ENCODE results near the gene SEPHS2. TPM values are rescaled to one million over a fixed set of nuclear protein-coding genes. Genes with fewer than 3 reads are reported as not detected.

The SEPHS2 gene
- total RNA-seq, 1 experiment from 2014 or later: 91.6 TPM

DNA sequence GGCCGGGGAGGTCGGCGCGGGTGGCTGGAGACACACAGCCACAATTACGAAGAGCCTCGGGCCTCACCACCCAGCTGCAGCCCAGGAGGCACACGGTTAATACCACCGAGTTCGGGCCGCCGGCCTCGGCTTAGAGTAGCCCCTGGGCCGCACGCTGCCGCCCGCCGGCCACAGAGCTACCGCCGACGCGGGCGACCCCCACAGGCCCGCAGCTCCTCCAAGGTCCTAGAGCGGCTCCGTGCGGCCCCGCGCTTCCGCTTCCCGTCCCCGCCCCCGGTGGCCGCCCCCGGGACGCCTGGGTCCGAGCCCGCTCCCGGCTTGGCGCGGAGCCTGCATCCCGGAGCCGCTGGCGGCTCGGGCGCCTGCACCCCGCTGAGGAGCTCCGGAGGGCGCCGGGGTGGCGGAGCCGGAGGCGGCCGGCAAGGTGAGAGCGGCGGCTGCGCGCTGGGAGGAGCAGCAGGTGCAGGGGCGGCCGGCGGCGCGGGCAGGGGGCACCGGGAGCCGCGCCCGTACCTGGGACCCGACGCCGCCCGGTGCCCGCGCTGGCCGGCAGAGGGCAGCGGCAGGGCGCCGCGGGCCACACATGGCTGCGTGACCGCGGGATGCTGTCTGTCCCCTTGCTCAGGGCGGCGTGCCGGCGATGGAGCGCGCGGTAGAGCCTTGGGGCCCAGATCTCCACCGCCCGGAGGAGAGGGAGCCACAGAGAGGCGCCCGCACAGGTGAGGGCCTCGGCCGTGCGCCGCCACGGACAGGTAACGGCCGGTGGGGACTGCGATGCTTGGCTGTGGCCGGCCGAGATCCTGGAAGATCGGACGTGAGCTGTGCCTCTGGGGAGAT is 50.3 kb downstream of the SEPHS2 start, which contains the start of gene ZNF48:
TSS of gene ZNF48 (plus strand) at position 266 of the 837 bp plus-strand sequence. CDS start at position 641, 375 bp downstream.
- ChIA-PET POLR2A (interaction anchor here (1.0 to 2.6 kb wide), 7 partner anchors 12 to 264 kb away, joined by 3 to 20 read pairs (median 7); partner anchors contain the start of genes DCTPP1, TBC1D10B and ZNF771), CTCF (interaction anchor here (0.6 to 2.3 kb wide), 9 partner anchors 12 to 773 kb away, joined by 4 to 27 read pairs (median 11); partner anchors contain the start of genes CD2BP2, DCTPP1, TBC1D10B and ZNF771)
- Histone ChIP-seq H3K36me3 (ENCODE audit: control insufficient read depth, insufficient read depth, low read length) (no peaks in the 10 kb centered on the region), H3K27me3 (replicated peaks; ENCODE audit: control insufficient read depth, insufficient read depth, low read length) (no peaks in the 10 kb centered on the region), H3K9me3 (no peaks in the 10 kb centered on the region), H3K4me3 (ENCODE audit: low read depth, low read length) (peak within 1 kb of the TSS; percentile 88), H3K4me1 (peaks cover 6% of the 10 kb centered on the region; the same call in 1 of the 2 replicates)
- Mint-ChIP-seq H3K4me3 (ENCODE audit: unreplicated experiment) (peak within 1 kb of the TSS; percentile 82), H3K4me1 (ENCODE audit: low read depth, unreplicated experiment) (peaks cover 19% of the 10 kb centered on the region), H3K36me3 (ENCODE audit: insufficient read depth, unreplicated experiment) (peaks cover 12% of the 10 kb centered on the region), H3K27ac (ENCODE audit: unreplicated experiment) (peak within 1 kb of the TSS; percentile 46), H3K9me3 (ENCODE audit: unreplicated experiment) (no peaks in the 10 kb centered on the region), H3K27me3 (ENCODE audit: insufficient read depth, unreplicated experiment) (no peaks in the 10 kb centered on the region)
- intact Hi-C loops (cut with micrococcal nuclease; ENCODE audit: unreplicated experiment): loop anchor here (1.0 to 2.0 kb wide), 2 partner anchors 14 to 17 kb away; no protein-coding TSS in a partner anchor
- TF ChIP-seq, protein P1, sequence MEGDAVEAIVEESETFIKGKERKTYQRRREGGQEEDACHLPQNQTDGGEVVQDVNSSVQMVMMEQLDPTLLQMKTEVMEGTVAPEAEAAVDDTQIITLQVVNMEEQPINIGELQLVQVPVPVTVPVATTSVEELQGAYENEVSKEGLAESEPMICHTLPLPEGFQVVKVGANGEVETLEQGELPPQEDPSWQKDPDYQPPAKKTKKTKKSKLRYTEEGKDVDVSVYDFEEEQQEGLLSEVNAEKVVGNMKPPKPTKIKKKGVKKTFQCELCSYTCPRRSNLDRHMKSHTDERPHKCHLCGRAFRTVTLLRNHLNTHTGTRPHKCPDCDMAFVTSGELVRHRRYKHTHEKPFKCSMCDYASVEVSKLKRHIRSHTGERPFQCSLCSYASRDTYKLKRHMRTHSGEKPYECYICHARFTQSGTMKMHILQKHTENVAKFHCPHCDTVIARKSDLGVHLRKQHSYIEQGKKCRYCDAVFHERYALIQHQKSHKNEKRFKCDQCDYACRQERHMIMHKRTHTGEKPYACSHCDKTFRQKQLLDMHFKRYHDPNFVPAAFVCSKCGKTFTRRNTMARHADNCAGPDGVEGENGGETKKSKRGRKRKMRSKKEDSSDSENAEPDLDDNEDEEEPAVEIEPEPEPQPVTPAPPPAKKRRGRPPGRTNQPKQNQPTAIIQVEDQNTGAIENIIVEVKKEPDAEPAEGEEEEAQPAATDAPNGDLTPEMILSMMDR (IDR thresholded peaks at IDR 0.05; ENCODE audit: insufficient read depth in 1 of 2, low read depth in 1 of 2, low read length in 1 of 2, severe bottlenecking in 1 of 2, unreplicated experiment in 1 of 2): peak in 1 of 2 experiments; percentile 40
- BruUV-seq (replicated peaks): no TSS peak
- peak; percentile 87 to 91 for DNase-seq

- POLR2A ChIA-PET: interaction anchor here (1.0 to 2.6 kb wide), 6 partner anchors 13 to 264 kb away, joined by 3 to 20 read pairs (median 8); partner anchors contain the start of genes DCTPP1, TBC1D10B and ZNF771
- H3K27me3 Mint-ChIP-seq (ENCODE audit: insufficient read depth, unreplicated experiment): no peaks in the 10 kb centered on the region
- no TSS peak for BruUV-seq (replicated peaks)
- TF ChIP-seq, protein P1 (IDR thresholded peaks at IDR 0.05; ENCODE audit: insufficient read depth in 1 of 2, low read depth in 1 of 2, low read length in 1 of 2, severe bottlenecking in 1 of 2, unreplicated experiment in 1 of 2): no peak
- H3K27ac Mint-ChIP-seq (ENCODE audit: unreplicated experiment): peak overlapping the region; percentile 46
- H3K4me1 Mint-ChIP-seq (ENCODE audit: low read depth, unreplicated experiment): peaks cover 19% of the 10 kb centered on the region
- H3K9me3 ChIP-seq: no peaks in the 10 kb centered on the region
- H3K4me3 ChIP-seq (ENCODE audit: low read depth, low read length): peak overlapping the region; percentile 88
- peaks cover 3% of the 10 kb centered on the region; the same call in 1 of the 2 replicates for H3K4me1 ChIP-seq
- peaks cover 5% of the 10 kb centered on the region for H3K36me3 Mint-ChIP-seq (ENCODE audit: insufficient read depth, unreplicated experiment)
- H3K27me3 ChIP-seq (replicated peaks; ENCODE audit: control insufficient read depth, insufficient read depth, low read length): no peaks in the 10 kb centered on the region
- H3K4me3 Mint-ChIP-seq (ENCODE audit: unreplicated experiment): peak overlapping the region; percentile 82
- DNase-seq: no peak
- no peaks in the 10 kb centered on the region for H3K36me3 ChIP-seq (ENCODE audit: control insufficient read depth, insufficient read depth, low read length)
- intact Hi-C loops (cut with micrococcal nuclease; ENCODE audit: unreplicated experiment): loop anchor here (1.0 to 2.0 kb wide), 2 partner anchors 15 to 16 kb away; no protein-coding TSS in a partner anchor
- CTCF ChIA-PET: interaction anchor here (0.6 to 2.3 kb wide), 10 partner anchors 12 to 774 kb away, joined by 4 to 27 read pairs (median 10); partner anchors contain the start of genes CD2BP2, DCTPP1, TBC1D10B and ZNF771
- no peaks in the 10 kb centered on the region for H3K9me3 Mint-ChIP-seq (ENCODE audit: unreplicated experiment)
These were observed 51.0 kb downstream of the SEPHS2 start for GRCh38 chr16:30394592-30395154.

Other genes with a start within 250 kb of the SEPHS2 start
- gene SULT1A3, start 246.6 kb downstream of the SEPHS2 start, total RNA-seq (2022): 8.3 and 9.1 TPM in 2 replicates
- gene NPIPB13, start 197.4 kb downstream of the SEPHS2 start, total RNA-seq (2022): 6.7 and 7.8 TPM in 2 replicates
- 50.1 and 51.8 TPM in 2 replicates for gene CD2BP2, start 90.6 kb downstream of the SEPHS2 start, total RNA-seq (2022)
- gene TBC1D10B, start 75.4 kb downstream of the SEPHS2 start, total RNA-seq (2022): 36.9 and 40.5 TPM in 2 replicates
- 2.7 and 2.9 TPM in 2 replicates for gene MYL11, start 71.1 kb downstream of the SEPHS2 start, total RNA-seq (2022)
- 0.21 and 0.34 TPM in 2 replicates for gene SEPTIN1, start 63.3 kb downstream of the SEPHS2 start, total RNA-seq (2022)
- 12.8 and 13.4 TPM in 2 replicates for gene ZNF48, start 50.5 kb downstream of the SEPHS2 start, total RNA-seq (2022)
- gene ZNF771, start 38.3 kb downstream of the SEPHS2 start, total RNA-seq (2022): 4.7 and 5.8 TPM in 2 replicates
- 51.1 and 53.2 TPM in 2 replicates for gene DCTPP1, start 15.8 kb downstream of the SEPHS2 start, total RNA-seq (2022)
- gene ITGAL, start 26.9 kb upstream of the SEPHS2 start, total RNA-seq (2022): 0.57 TPM in 1 of 2 replicates, not detected in the other
- gene ZNF768, start 80.7 kb upstream of the SEPHS2 start, total RNA-seq (2022): 30.3 and 30.6 TPM in 2 replicates
- gene ZNF747, start 89.0 kb upstream of the SEPHS2 start, total RNA-seq (2022): 6.9 and 8.1 TPM in 2 replicates
- 8.5 and 10.9 TPM in 2 replicates for gene ZNF764, start 112.5 kb upstream of the SEPHS2 start, total RNA-seq (2022)
- gene ZNF688, start 125.8 kb upstream of the SEPHS2 start, total RNA-seq (2022): 6.2 and 10.0 TPM in 2 replicates
- gene ZNF785, start 139.8 kb upstream of the SEPHS2 start, total RNA-seq (2022): 13.5 and 13.6 TPM in 2 replicates
- 11.4 and 11.7 TPM in 2 replicates for gene ZNF689, start 164.5 kb upstream of the SEPHS2 start, total RNA-seq (2022)
- 26.3 and 28.2 TPM in 2 replicates for gene PRR14, start 205.1 kb upstream of the SEPHS2 start, total RNA-seq (2022)
- 46.1 and 47.9 TPM in 2 replicates for gene FBRS, start 212.6 kb upstream of the SEPHS2 start, total RNA-seq (2022)

Data from Caco-2 (cell line).